Muscle layer of colon (tissue), 2 donors: Measurements from ENCODE around the gene KRTAP16-1.
"Not testable (repeated sequence)": the region's sequence is repeated elsewhere in the genome, so short reads cannot be mapped to it uniquely, and the experiment has no call there.

Experiments
- H3K27ac ChIP-seq: one replicate; pipeline ENCODE4 v1.7.0; 2013; ENCODE audit warnings: low read depth, mild to moderate bottlenecking, low read length, moderate library complexity
- H3K27me3 ChIP-seq, 2 donors: one replicate each; pipeline ENCODE4 v1.7.0; 2013; ENCODE audit warnings: low read length in 2 of 2, mild to moderate bottlenecking in 2 of 2; ENCODE audit not compliant: insufficient read depth in 2 of 2, control insufficient read depth in 1 of 2
- H3K36me3 ChIP-seq: one replicate; pipeline ENCODE4 v1.7.0; 2013; ENCODE audit warnings: mild to moderate bottlenecking, low read length; ENCODE audit not compliant: insufficient read depth
- H3K4me1 ChIP-seq: one replicate; pipeline ENCODE4 v1.7.0; 2013; ENCODE audit warnings: mild to moderate bottlenecking, low read length; ENCODE audit not compliant: insufficient read depth
- H3K4me3 ChIP-seq, 2 donors: one replicate each; pipeline ENCODE4 v1.7.0; 2013; ENCODE audit warnings: low read length in 2 of 2, low read depth in 1 of 2, mild to moderate bottlenecking in 1 of 2, moderate library complexity in 1 of 2
- H3K9ac ChIP-seq: one replicate; pipeline ENCODE4 v1.7.0; 2013; ENCODE audit warnings: low read length
- H3K9me3 ChIP-seq: one replicate; pipeline ENCODE4 v1.7.0; 2013; ENCODE audit warnings: mild to moderate bottlenecking, low read length
- donor health status: abdominal sarcoma.
- donor health status: Adenocarcinoma of cecum.

Gene KRTAP16-1

GRCh38 chr17:41308918-41309359 lies at the start of gene KRTAP16-1:
KRTAP16-1 (minus strand) TSS chr17:41309309; CDS start chr17:41309253, 56 bp downstream.
- Histone ChIP-seq H3K9me3 (no peaks in the 10 kb centered on the region), H3K27me3 (no peaks in the 10 kb centered on the region), H3K4me3 (no peak within 1 kb of the TSS), H3K9ac (no peak within 1 kb of the TSS), H3K27ac (no peak within 1 kb of the TSS), H3K4me1 (no peaks in the 10 kb centered on the region), H3K36me3 (no peaks in the 10 kb centered on the region)

- Histone ChIP-seq H3K9me3 (no peaks in the 10 kb centered on the region), H3K9ac (no peak overlapping the region), H3K4me1 (no peaks in the 10 kb centered on the region), H3K27me3 (no peaks in the 10 kb centered on the region), H3K36me3 (no peaks in the 10 kb centered on the region), H3K4me3 (no peak overlapping the region), H3K27ac (no peak overlapping the region)
These were observed 45.4 kb upstream of the KRTAP16-1 start for GRCh38 chr17:41354536-41354935.

GRCh38 chr17:41352597-41353366 lies 43.7 kb upstream of the KRTAP16-1 start:
- no peaks in the 10 kb centered on the region for H3K9me3 ChIP-seq
- no peak overlapping the region for H3K4me3 ChIP-seq
- no peaks in the 10 kb centered on the region for H3K36me3 ChIP-seq
- H3K9ac ChIP-seq, result no peak overlapping the region
- H3K27me3 ChIP-seq, result no peaks in the 10 kb centered on the region
- no peaks in the 10 kb centered on the region for H3K4me1 ChIP-seq
- H3K27ac ChIP-seq, result no peak overlapping the region

- Histone ChIP-seq H3K9me3 (no peaks in the 10 kb centered on the region), H3K27me3 (no peaks in the 10 kb centered on the region), H3K4me3 (no peak overlapping the region), H3K36me3 (no peaks in the 10 kb centered on the region), H3K4me1 (no peaks in the 10 kb centered on the region), H3K27ac (no peak overlapping the region), H3K9ac (no peak overlapping the region)
These were observed 42.1 kb upstream of the KRTAP16-1 start for GRCh38 chr17:41351177-41351576.

GRCh38 chr17:41350381-41350878 lies 41.3 kb upstream of the KRTAP16-1 start, which contains the start of gene KRT33A:
KRT33A (minus strand) TSS chr17:41350828; CDS start chr17:41350767, 61 bp downstream.
- H3K36me3 ChIP-seq, H3K4me1 ChIP-seq, H3K27me3 ChIP-seq, H3K9me3 ChIP-seq, H3K27ac ChIP-seq, H3K4me3 ChIP-seq, H3K9ac ChIP-seq: not testable (repeated sequence)

GRCh38 chr17:41347869-41348760 lies 39.0 kb upstream of the KRTAP16-1 start:
- Histone ChIP-seq H3K4me3 (no peak overlapping the region), H3K9me3 (no peaks in the 10 kb centered on the region), H3K36me3 (no peaks in the 10 kb centered on the region), H3K27me3 (no peaks in the 10 kb centered on the region), H3K4me1 (no peaks in the 10 kb centered on the region), H3K9ac (no peak overlapping the region), H3K27ac (no peak overlapping the region)

GRCh38 chr17:41346421-41346820 lies 37.3 kb upstream of the KRTAP16-1 start:
- not testable (repeated sequence) for H3K9ac ChIP-seq, H3K27ac ChIP-seq, H3K27me3 ChIP-seq, H3K4me3 ChIP-seq, H3K36me3 ChIP-seq, H3K9me3 ChIP-seq, H3K4me1 ChIP-seq

- Histone ChIP-seq H3K36me3 (no peaks in the 10 kb centered on the region), H3K4me1 (no peaks in the 10 kb centered on the region), H3K9ac (no peak overlapping the region), H3K27ac (no peak overlapping the region), H3K27me3 (no peaks in the 10 kb centered on the region), H3K9me3 (no peaks in the 10 kb centered on the region), H3K4me3 (no peak overlapping the region)
These were observed 36.9 kb upstream of the KRTAP16-1 start for GRCh38 chr17:41345992-41346391.

GRCh38 chr17:41343029-41343428 lies 33.9 kb upstream of the KRTAP16-1 start:
- no peaks in the 10 kb centered on the region for H3K27me3 ChIP-seq
- no peaks in the 10 kb centered on the region for H3K4me1 ChIP-seq
- no peak overlapping the region for H3K9ac ChIP-seq

GRCh38 chr17:41340934-41341861 lies 32.1 kb upstream of the KRTAP16-1 start:
- Histone ChIP-seq H3K36me3 (no peaks in the 10 kb centered on the region), H3K4me3 (no peak overlapping the region), H3K9me3 (no peaks in the 10 kb centered on the region), H3K27me3 (no peaks in the 10 kb centered on the region), H3K4me1 (no peaks in the 10 kb centered on the region), H3K27ac (no peak overlapping the region), H3K9ac (no peak overlapping the region)

More at GRCh38 chr17:41343029-41343428, 33.9 kb upstream of the KRTAP16-1 start:
- Histone ChIP-seq H3K27ac (no peak overlapping the region), H3K9me3 (no peaks in the 10 kb centered on the region), H3K4me3 (no peak overlapping the region), H3K36me3 (no peaks in the 10 kb centered on the region)
